Measurements from ENCODE around the gene MYBL2. TPM values are rescaled to one million over a fixed set of nuclear protein-coding genes. Genes with fewer than 3 reads are reported as not detected.

The MYBL2 gene
- total RNA-seq = 8.3 and 8.4 TPM in 2 replicates

GRCh38 chr20:43666376-43667328, at the start of gene MYBL2:
MYBL2 (plus strand) TSS chr20:43667114; CDS start chr20:43667284, 170 bp downstream.

GRCh38 chr20:43726811-43727338, 60.0 kb downstream of the MYBL2 start, which contains the start of gene GTSF1L:
GTSF1L (minus strand) TSS chr20:43727002; CDS start chr20:43726694, 308 bp downstream.

Other genes starting within 250 kb of the MYBL2 start
- 71.2 and 75.0 TPM in 2 replicates for gene SRSF6, start 209.2 kb upstream of the MYBL2 start, total RNA-seq
- 7.7 and 9.0 TPM in 2 replicates for gene L3MBTL1, start 159.4 kb upstream of the MYBL2 start, total RNA-seq
- gene SGK2, start 108.1 kb upstream of the MYBL2 start, total RNA-seq = 0.52 and 1.4 TPM in 2 replicates
- gene IFT52, start 76.2 kb upstream of the MYBL2 start, total RNA-seq = 46.4 and 48.3 TPM in 2 replicates
- not detected in 2 replicates for gene GTSF1L, start 59.9 kb downstream of the MYBL2 start, total RNA-seq
- gene TOX2, start 247.7 kb downstream of the MYBL2 start, total RNA-seq = not detected in 2 replicates